Pancreas (tissue), 10 donors: ENCODE results near the gene PDZD2. TPM values are rescaled to one million over a fixed set of nuclear protein-coding genes. Genes with fewer than 3 reads are reported as not detected.
A peak's percentile ranks its signal among the peaks of the same experiment; 100 is the strongest.

Experiments used
- ATAC-seq, 4 donors: fragments of 200-7000 bp; cut with Tn5 transposase; one replicate each; pipeline versions ENCODE4 v1.8.0 to v1.9.1; 2020; ENCODE audit warnings: mild to moderate bottlenecking in 4 of 4, moderate library complexity in 4 of 4
- DNase-seq, 6 donors: peaks; one replicate each; pipeline ENCODE4 v3.0.0-alpha.2; 2020
- FAIRE-seq: peaks from 2 replicates; lab custom pipeline; 2012; peaks lifted over from hg19 to GRCh38; lab: Jason Lieb, UNC
- H3K27ac ChIP-seq, 4 donors: fragments of 200-600 bp; sonication (generic); 1 replicate in 3 of 4; 2 replicates in 1 of 4; pipeline versions ENCODE4 v1.5.0 to v1.8.0; 2020
- H3K27me3 ChIP-seq, 4 donors: fragments of 200-600 bp; one replicate each; pipeline ENCODE4 v1.8.0; 2021
- H3K36me3 ChIP-seq, 3 donors: fragments of 200-600 bp; sonication (generic) in 1 of 3; one replicate each; pipeline versions ENCODE4 v1.5.0 to v1.8.0; 2020 to 2021
- H3K4me1 ChIP-seq, 3 donors: fragments of 200-600 bp; one replicate each; pipeline ENCODE4 v1.8.0; 2021
- H3K4me3 ChIP-seq, 4 donors: fragments of 200-600 bp; sonication (generic) in 2 of 4; one replicate each; pipeline versions ENCODE4 v1.5.0 to v1.8.0; 2020 to 2021
- H3K9me3 ChIP-seq, 4 donors: fragments of 200-600 bp; one replicate each; pipeline ENCODE4 v1.8.0; 2021
- WGBS, 2 donors: extraction: QIAGEN DNeasy Blood & Tissue Kit; methylation state at CpG; one replicate each; pipeline ENCODE4 v1.1.7; 2013; 5-methylcytosine and 5-hydroxymethylcytosine counted together
- intact Hi-C, 3 donors: fragments of 100-400 bp; cut with DNase I; formaldehyde crosslinking; loops; one replicate each; pipeline versions ENCODE4 v1.11.1 to v1.14.2; 2022
- polyA plus RNA-seq, 2 donors: library from polyadenylated mRNA; stranded (reverse); fragments of 200-250 nt; gene quantifications; one replicate each; pipeline ENCODE4 v1.2.3, GENCODE V29; 2013
- total RNA-seq, 6 donors: library from RNA; stranded (reverse); fragmentation: NEBNext Ultra II Directional in 4 of 6; extraction: Animal tissue kit (Norgen Biotek cat#: 25700) in 4 of 6; gene quantifications; one replicate each; pipeline versions ENCODE4 v1.2.1 to v1.2.4, GENCODE V29; 2021 to 2023
- TF ChIP-seq, protein P1 (sequence below), 4 donors: fragments of 200-600 bp; sonication (generic) in 3 of 4; IDR thresholded peaks; one replicate each; pipeline versions ENCODE4 v1.5.0 to v1.8.0; 2021; ENCODE audit warnings: antibody characterized with exemption in 4 of 4
- donor health status: healthy with polysubstance abuse.
- donor health status: DM: no; HTN: no; CAD: no; lungs with moderate emphysema.
- donor health status: DM: no; HTN: no; CAD: no.
- donor health status: control.
- donor health status: control.
- donor health status: Bipolar disorder and iron deficiency.
- donor health status: DM: yes; HTN: yes; CAD: no.
- donor health status: DM: no; HTN: no; CAD: no.
- donor health status: DM: no; HTN: no; CAD: no.
- donor health status: DM: yes; HTN: yes; CAD: no.

The PDZD2 gene
- total and polyA plus RNA-seq, 8 donors: 1.4 to 4.5 (median 3.3) TPM

DNA sequence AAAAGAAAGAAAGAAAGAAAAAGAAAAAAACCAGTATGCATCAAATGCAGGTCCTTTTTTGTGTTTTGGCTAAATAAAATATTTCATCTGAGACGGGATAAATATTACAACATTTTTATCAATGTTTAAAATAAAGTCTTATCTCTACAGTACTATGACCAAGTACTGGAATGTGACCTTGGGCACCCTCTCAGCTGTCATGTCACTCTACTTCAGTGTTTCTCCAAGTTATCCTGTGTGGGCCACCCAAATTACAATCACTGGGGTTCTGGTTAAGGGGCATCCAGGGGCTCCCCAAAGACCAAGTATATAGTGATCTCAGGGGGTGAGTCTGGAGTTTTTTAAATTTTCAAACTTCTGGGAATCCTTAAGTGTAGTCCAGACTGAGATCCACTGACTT is 3.5 kb upstream of the PDZD2 start:
- intact Hi-C loops: no loop called here
- H3K4me1 ChIP-seq: peaks cover 0 to 5% (median 0%) of the 10 kb centered on the region in 3 donors
- FAIRE-seq (no peak), DNase-seq (no peak), ATAC-seq (no peak)
- H3K9me3 ChIP-seq: no peaks in the 10 kb centered on the region
- 13 to 14% methylated on average over 1 of the region's 1 CpG for WGBS, 2 donors
- H3K36me3 ChIP-seq: no peaks in the 10 kb centered on the region
- H3K4me3 ChIP-seq: no peak overlapping the region
- TF ChIP-seq, protein P1, sequence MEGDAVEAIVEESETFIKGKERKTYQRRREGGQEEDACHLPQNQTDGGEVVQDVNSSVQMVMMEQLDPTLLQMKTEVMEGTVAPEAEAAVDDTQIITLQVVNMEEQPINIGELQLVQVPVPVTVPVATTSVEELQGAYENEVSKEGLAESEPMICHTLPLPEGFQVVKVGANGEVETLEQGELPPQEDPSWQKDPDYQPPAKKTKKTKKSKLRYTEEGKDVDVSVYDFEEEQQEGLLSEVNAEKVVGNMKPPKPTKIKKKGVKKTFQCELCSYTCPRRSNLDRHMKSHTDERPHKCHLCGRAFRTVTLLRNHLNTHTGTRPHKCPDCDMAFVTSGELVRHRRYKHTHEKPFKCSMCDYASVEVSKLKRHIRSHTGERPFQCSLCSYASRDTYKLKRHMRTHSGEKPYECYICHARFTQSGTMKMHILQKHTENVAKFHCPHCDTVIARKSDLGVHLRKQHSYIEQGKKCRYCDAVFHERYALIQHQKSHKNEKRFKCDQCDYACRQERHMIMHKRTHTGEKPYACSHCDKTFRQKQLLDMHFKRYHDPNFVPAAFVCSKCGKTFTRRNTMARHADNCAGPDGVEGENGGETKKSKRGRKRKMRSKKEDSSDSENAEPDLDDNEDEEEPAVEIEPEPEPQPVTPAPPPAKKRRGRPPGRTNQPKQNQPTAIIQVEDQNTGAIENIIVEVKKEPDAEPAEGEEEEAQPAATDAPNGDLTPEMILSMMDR (IDR thresholded peaks at IDR 0.05): no peak
- peaks cover 0 to 4% (median 0%) of the 10 kb centered on the region in 4 donors for H3K27me3 ChIP-seq
- no peak overlapping the region for H3K27ac ChIP-seq

DNA sequence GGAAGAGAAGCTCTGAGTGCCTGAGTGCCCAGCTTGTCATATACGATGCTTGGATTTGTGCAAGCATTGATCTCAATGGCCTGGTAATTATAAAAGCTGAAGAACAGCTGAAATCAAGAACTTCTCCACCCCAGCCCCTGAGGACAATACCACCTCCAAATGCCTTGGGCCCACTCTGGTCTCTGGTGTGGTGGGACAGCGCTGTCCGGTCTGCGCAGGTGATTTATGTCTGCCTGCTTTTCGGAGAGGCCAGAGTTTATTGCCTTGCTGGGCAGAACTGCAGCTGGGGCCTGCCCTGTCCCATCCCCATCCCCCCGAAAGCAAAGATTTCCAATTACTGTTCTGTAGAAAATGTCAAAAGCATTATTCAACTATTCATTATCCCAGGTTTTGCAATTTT is 1.1 kb upstream of the PDZD2 start:
- TF ChIP-seq, protein P1 (IDR thresholded peaks at IDR 0.05): no peak
- intact Hi-C loops: no loop called here
- FAIRE-seq (no peak), ATAC-seq (no peak), DNase-seq (no peak)
- Histone ChIP-seq H3K9me3 (no peaks in the 10 kb centered on the region), H3K4me3 (no peak overlapping the region), H3K4me1 (peaks cover 0 to 5% (median 0%) of the 10 kb centered on the region in 3 donors), H3K27me3 (peaks cover 0 to 4% (median 0%) of the 10 kb centered on the region in 4 donors), H3K27ac (no peak overlapping the region), H3K36me3 (no peaks in the 10 kb centered on the region)
- WGBS, 2 donors: 91 to 94% methylated on average over 6 of the region's 6 CpGs

DNA sequence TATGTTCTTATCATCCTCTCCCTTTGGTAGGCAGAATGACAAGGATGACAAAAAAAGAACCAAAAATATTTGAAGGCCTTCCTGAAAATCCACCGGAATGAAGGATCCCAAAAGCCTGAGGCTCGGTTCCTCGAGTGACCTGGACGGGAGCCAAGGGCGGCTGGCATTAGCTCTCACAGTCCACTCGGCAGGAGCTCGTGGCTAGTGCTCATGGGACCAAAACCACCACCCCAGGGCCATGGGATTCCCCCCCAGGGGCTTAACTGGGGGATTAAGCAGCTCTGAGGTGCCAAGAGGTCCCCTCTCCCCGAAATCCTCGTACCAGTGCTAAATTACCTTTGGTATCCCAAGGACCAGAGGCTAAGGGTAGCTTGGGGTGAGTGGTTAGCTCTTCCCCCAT is 586 bp upstream of the PDZD2 start:
- intact Hi-C loops: no loop called here
- Histone ChIP-seq H3K4me1 (peaks cover 0 to 5% (median 0%) of the 10 kb centered on the region in 3 donors), H3K36me3 (no peaks in the 10 kb centered on the region), H3K9me3 (no peaks in the 10 kb centered on the region), H3K4me3 (peak overlapping the region; percentile 36 to 71 (median 50)), H3K27me3 (peaks cover 0 to under 1% (median 0%) of the 10 kb centered on the region in 4 donors), H3K27ac (peak overlapping the region in 2 of 4 donors; percentile 25 to 38)
- ATAC-seq (no peak), DNase-seq (peak in 3 of 6 donors; percentile 23 to 69 (median 56)), FAIRE-seq (no peak)
- TF ChIP-seq, protein P1 (IDR thresholded peaks at IDR 0.05): no peak
- 17 to 19% methylated on average over 9 of the region's 9 CpGs for WGBS, 2 donors

DNA sequence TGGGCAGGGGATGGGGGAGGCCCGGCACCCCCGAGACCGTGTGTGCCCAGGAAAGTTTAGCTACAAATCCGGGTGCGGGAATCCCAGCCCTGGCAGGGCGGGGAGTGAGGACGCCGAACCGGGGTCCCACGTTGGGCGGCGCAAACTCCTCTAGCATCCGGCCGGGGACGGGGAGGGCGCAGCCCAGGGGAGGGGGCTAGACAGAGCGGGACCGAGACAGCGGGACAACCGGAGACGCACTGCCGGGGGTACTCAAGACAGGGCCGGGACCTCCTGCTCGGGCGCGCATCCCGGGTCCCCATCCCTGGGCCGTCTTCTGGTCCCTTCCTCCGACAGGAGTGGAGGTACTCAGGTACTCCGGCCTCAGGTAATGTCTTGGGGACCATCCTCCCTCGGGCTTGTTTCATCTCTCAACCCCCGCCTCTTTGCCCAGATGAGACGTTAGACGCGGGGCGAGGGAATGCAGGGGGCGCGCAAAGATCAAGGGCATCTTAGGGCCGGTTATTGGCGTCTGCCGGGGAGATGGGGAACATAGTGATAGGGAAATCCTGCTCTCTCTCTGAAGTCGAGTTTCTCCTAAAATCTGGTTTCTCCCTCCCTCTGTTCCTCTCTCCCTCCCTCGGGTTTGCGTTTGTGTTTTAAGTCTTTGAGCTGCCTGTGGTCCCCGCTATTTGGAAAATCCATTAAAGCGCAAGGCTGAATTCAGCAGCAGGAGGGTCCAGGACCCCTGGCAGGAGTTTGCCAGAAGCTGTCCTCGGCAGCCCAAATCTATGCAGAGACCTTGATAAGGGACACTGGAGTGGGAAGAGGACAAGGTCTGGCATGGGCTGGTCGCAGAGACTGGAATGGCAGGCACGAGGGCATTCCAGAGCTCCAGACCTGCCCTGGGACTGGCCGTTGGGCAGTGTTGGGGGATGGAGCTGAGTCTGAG is 815 bp downstream of the PDZD2 start:
- WGBS, 2 donors: 7 to 8% methylated on average over 48 to 50 of the region's 50 CpGs
- H3K4me3 ChIP-seq: peak overlapping the region; percentile 12 to 71 (median 50)

More for the DNA sequence above, 815 bp downstream of the PDZD2 start:
- intact Hi-C loops: no loop called here
- Histone ChIP-seq H3K9me3 (no peaks in the 10 kb centered on the region), H3K27me3 (no peaks in the 10 kb centered on the region), H3K4me1 (peaks cover 0 to 5% (median 0%) of the 10 kb centered on the region in 3 donors), H3K36me3 (no peaks in the 10 kb centered on the region), H3K27ac (no peak overlapping the region)
- FAIRE-seq: no peak
- ATAC-seq: peak in 2 of 4 donors; percentile 7 to 8
- TF ChIP-seq, protein P1 (IDR thresholded peaks at IDR 0.05): no peak
- DNase-seq: peak in 2 of 6 donors; percentile 59 to 80
